Suprapubic skin (tissue), 3 donors: ENCODE results near the gene ARL5A.

ENCODE experiments used
- CTCF ChIP-seq, 2 donors: fragments of 200-600 bp in 1 of 2; fragments of 450-650 bp in 1 of 2; sonication (generic) in 1 of 2; IDR thresholded peaks; one replicate each; pipeline ENCODE4 v1.5.1; 2016 to 2019; ENCODE audit warnings: antibody characterized with exemption in 2 of 2, mild to moderate bottlenecking in 1 of 2, moderate library complexity in 1 of 2
- POLR2A ChIP-seq, 2 donors: fragments of 450-650 bp; IDR thresholded peaks; one replicate each; pipeline ENCODE4 v1.6.1; 2017; ENCODE audit warnings: antibody characterized with exemption in 2 of 2, mild to moderate bottlenecking in 2 of 2, moderate library complexity in 2 of 2

GRCh38 chr2:151809073-151809383 is 19.2 kb downstream of the ARL5A start:
- TF ChIP-seq POLR2A (IDR thresholded peaks at IDR 0.05) (no peak), CTCF (IDR thresholded peaks at IDR 0.05) (no peak)
